ENCODE results near the gene STAMBPL1.

Gene STAMBPL1

GRCh38 chr10:88866454-88866853, 13.6 kb upstream of the STAMBPL1 start:
- no peak for DNase-seq (ENCODE audit: extremely low read depth, low read depth)
- no peak for TF ChIP-seq CTCF (IDR thresholded peaks at IDR 0.05; ENCODE audit: low read depth, low read length, missing control alignments)
- no peak overlapping the region for H3K4me3 ChIP-seq (replicated peaks; ENCODE audit: low read depth, low read length)

DNA sequence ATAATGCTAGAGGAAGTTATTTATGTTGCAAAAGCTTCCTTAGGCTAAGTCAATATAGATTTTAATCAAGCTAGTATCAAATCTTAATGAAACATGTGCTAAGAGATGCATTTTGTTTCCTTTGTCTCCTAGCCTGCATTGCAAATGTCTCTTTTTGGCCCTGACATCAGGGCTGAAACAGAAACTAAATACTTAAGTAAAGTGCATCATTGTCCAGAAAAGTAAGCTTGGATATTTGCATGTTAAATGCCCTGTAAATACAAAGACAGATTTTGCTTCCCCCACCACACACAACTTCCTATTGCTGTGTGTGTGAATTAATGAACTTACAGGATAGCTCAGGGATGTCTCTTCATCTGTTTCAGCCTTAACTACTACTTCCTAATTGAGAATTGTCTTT, 10.0 kb upstream of the STAMBPL1 start:
- TF ChIP-seq CTCF (IDR thresholded peaks at IDR 0.05; ENCODE audit: low read depth, low read length, missing control alignments), result no peak
- no peak for DNase-seq (ENCODE audit: extremely low read depth, low read depth)
- H3K4me3 ChIP-seq (replicated peaks; ENCODE audit: low read depth, low read length), result no peak overlapping the region

DNA sequence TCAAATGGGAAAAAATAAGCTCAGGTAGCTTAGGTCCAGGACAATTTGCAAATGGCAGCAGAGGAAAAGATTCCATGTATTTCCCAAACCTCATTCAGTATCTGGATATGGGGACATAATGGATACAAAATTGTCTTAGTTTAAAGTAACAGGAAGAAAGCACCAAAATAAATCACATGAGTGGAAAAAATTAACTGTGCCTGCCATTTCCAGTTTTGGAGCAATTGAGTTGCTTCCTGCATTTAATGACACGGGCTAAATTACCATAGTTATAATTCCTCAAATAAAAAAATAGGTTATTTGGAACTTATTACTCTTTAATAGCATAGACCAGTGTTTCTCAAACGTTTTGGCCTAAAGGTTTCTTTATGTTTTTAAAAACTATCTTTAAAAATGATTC, 6.3 kb upstream of the STAMBPL1 start:
- H3K4me3 ChIP-seq (replicated peaks; ENCODE audit: low read depth, low read length), result no peak overlapping the region
- no peak for DNase-seq (ENCODE audit: extremely low read depth, low read depth)
- no peak for TF ChIP-seq CTCF (IDR thresholded peaks at IDR 0.05; ENCODE audit: low read depth, low read length, missing control alignments)

- no peak for DNase-seq (ENCODE audit: extremely low read depth, low read depth)
- TF ChIP-seq CTCF (IDR thresholded peaks at IDR 0.05; ENCODE audit: low read depth, low read length, missing control alignments), result no peak
- H3K4me3 ChIP-seq (replicated peaks; ENCODE audit: low read depth, low read length), result no peak overlapping the region
Observed at GRCh38 chr10:88874281-88874680, 5.8 kb upstream of the STAMBPL1 start.

GRCh38 chr10:88875081-88875480, 5.0 kb upstream of the STAMBPL1 start:
- DNase-seq (ENCODE audit: extremely low read depth, low read depth), result no peak
- no peak for TF ChIP-seq CTCF (IDR thresholded peaks at IDR 0.05; ENCODE audit: low read depth, low read length, missing control alignments)
- no peak overlapping the region for H3K4me3 ChIP-seq (replicated peaks; ENCODE audit: low read depth, low read length)

- DNase-seq (ENCODE audit: extremely low read depth, low read depth), result no peak
- H3K4me3 ChIP-seq (replicated peaks; ENCODE audit: low read depth, low read length), result no peak overlapping the region
- no peak for TF ChIP-seq CTCF (IDR thresholded peaks at IDR 0.05; ENCODE audit: low read depth, low read length, missing control alignments)
Observed at GRCh38 chr10:88877298-88877697, 2.7 kb upstream of the STAMBPL1 start.

GRCh38 chr10:88880282-88881076, 434 bp downstream of the STAMBPL1 start:
- peak; percentile 14 for TF ChIP-seq CTCF (IDR thresholded peaks at IDR 0.05; ENCODE audit: low read depth, low read length, missing control alignments)
- DNase-seq (ENCODE audit: extremely low read depth, low read depth), result no peak
- H3K4me3 ChIP-seq (replicated peaks; ENCODE audit: low read depth, low read length), result peak overlapping the region; percentile 78

Measured in HFF-Myc (cell line).